GM19043 (cell line): ENCODE data around the gene EYA2.

Experiments
- ATAC-seq: cut with Tn5 transposase; IDR thresholded peaks from one replicate; pipeline ENCODE4 v1.9.1; 2021; ENCODE audit warnings: low read depth; ENCODE audit not compliant: unreplicated experiment

The EYA2 gene

DNA sequence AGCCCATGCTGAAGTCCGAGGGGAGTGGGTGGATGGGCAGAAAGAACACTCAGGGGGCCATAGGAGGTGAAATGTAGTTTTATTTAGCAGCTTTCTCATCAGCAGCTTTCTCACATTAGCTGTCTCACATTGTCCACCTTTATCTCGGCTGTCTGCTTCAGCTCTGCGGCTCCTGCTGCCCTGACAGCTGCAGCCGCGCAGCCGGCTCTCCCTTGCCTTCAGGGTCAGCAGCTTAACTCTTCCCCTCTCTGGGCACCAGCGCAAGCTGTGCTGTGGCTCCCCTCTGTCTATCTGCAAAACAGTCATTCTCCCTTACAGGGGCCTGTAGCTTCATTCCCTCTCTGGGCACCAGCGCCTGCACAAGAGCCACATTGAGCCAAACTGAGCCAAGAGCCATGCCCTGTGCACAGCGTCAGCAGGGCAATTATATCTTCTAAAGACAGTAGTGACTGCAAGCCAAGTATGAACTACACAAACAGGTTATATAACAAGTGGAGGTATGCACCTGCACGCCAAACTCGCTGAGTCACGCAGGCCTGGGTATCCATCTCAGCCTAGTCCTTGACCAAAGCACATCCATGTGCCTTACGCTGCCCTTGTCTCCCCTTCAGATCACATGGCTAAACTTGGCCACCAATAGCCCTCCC lies 198.8 kb downstream of the EYA2 start:
- ATAC-seq, result no peak

DNA sequence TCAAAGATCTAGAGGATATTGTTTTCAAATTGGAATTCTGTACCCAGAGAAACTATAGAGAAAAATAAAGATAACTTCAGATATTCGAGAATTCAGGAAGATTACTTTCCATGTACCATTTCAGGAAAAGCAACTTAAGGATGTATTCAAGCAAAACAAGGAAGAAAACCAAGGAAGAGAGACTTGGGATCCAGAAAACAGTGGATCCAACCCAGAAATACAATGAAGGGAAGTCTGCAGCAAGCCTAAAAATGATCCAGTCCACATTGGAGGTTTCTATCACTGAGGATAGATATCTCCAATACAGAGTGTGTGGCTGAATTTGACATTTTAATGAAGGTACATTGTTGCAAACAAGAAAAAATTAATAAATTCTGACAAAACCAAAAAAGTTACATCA lies 201.0 kb downstream of the EYA2 start:
- no peak for ATAC-seq

DNA sequence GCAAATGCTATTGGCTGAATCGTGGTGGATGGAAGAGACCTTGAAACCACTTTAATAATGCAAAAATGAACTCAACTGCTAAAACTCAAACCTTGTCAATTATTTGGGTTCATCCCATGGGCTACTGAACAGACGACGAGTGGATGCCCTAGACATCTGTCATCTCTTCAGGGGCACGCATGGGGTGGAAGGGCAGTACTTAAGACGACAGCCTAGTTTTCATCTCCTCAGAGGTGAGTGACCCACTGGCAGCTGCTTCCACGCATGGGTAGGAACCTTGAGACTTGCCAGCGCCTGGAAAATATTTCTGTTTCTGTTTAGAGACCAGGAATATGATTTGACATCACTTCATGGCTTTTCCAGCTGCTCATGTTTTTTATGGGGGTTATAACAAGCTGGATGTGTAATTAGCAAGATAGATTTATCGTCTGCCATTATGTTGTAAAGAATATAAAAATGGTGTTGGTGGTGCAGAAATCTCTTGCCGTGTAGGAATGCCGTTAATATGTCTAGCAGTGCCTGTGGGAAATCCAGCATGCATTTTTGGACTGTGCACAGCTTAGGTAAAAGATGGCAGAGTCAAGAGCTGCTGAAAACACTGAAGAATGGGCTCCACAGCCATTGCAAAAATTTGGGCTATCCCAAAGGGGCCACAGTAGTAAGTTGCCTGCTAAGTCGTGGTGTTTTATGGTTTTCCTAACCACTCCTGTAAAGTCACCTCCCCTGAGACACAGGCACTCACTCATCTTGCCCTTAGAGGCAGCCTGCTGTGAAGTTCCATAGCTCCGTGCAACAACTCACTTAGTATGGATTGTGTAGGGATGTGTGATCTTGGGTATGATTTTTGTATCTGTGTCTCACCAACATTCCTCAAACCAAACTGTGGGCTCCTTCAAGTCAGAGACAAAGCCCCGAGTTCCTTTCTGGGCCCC lies 203.3 kb downstream of the EYA2 start:
- no peak for ATAC-seq

DNA sequence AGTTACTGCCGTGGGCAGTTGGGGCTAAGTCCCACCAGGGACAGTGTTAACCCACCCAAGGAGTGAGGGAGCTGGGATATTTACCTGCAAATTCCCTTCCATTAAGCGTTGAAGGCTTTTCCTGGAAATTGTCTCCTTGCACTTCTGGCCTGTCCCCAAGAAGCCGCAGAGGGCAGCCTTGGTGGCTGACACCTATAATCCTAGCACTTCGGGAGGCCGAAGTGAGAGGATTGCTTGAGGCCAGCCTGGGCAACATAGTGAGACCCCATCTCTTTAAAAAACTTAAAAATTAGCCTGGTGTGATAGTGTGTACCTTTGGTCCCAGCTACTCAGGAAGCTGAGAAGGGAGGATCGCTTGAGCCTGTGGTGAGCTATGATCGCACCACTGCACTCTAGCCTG lies 204.4 kb downstream of the EYA2 start:
- ATAC-seq, result no peak

DNA sequence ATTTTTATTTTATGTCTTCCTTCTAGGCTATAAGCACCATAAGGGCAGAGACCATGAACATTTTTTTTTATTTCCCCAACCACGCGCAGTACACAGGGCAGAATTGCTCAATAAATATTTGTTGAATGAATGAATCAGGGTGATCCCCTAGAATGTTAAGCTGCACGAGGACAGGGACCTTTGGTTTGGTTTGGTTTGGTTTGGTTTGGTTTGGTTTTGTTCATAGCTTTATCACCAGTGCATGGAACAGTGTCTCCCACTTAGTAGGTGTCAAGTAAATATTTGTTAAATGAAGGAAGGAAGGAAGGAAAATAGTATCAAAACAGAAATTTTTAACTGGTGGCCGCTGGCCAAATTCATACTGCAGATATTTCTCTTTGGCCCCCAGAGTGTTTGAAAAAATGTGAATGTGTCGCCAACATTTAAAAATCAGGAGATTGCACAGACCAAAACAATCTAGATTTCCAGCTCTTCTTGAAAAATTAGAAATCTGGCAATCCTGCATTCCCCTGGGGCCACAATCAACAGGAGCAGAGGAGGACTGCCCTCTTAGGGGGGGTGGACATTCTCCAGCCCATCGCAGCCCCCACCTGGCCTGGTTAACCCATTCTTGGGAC lies 205.3 kb downstream of the EYA2 start:
- no peak for ATAC-seq

DNA sequence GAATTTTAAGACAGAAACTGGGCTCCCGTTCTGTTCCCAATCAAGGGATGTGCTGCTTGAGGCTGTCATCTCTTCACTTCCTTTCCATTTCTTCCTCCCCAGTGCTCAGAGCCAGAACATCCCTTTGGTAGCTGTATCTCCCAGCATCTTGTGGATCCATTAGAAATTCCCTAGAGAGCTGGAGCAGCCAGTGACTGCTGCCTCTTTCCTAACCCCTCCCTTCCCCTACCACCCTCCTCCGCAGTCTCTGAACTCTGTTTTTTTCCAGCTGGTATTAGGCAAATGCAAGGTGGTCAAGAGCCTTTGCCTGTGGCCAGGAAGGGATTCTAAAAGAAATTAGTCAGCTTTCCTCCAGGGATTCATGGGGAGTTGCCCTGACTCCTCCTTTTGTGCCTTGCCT lies 208.0 kb downstream of the EYA2 start:
- ATAC-seq, result no peak

DNA sequence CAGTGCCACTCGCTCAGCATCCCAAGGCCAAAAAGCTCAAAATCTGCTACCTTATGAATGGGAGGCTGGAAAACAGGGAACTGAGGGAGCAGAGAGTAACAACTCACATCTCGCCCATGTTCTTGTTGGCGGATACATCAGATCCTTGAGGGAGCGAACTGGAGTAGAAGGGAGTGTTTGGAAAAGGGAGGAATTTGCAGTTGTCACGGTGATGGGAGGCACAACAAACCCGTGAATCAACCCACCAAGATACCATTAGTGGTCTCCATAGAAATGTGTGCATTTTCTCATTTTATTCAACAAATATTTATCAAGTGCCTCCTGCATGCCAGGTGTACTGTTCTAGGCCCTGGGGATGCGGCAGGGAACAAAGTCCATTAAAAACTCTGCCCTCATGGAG lies 212.1 kb downstream of the EYA2 start:
- no peak for ATAC-seq

DNA sequence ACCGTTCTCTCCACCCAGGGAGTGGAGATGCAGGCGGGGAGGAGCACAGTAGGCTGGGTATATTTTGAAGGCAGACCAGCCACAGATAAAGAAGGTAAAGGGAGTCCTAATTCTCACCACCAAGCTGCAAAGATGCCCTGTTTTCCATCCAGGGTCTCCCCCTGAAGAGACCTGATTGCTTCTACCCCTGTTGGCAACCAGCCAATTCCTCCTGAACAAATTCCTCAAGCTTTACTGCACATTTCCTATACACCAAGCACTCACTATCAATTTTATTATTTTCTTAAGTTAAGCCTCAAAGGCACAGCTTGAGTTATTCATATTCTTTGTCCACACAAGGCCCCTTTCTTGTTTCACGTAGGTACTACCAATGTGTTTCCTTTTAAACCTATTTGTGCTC lies 214.4 kb downstream of the EYA2 start:
- no peak for ATAC-seq

DNA sequence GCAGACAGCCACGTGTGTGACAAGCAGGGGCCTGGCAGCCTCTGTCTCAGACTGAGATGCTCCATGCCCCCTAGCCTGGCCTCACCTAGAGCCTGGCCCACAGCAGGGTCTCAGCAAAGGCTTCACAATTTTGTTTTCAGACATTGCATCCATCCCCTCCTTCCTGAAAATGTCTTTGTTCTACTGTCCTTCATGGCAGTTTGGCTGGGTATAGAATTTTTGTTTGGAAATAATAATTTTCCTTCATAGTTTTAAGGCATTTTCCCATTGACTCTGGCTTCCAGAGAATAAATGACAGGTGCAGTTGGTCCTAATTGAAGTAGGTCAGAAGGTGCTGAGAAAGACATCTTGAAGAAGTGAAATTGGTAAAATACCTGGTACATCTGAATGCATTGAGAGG lies 216.2 kb downstream of the EYA2 start:
- ATAC-seq, result no peak

DNA sequence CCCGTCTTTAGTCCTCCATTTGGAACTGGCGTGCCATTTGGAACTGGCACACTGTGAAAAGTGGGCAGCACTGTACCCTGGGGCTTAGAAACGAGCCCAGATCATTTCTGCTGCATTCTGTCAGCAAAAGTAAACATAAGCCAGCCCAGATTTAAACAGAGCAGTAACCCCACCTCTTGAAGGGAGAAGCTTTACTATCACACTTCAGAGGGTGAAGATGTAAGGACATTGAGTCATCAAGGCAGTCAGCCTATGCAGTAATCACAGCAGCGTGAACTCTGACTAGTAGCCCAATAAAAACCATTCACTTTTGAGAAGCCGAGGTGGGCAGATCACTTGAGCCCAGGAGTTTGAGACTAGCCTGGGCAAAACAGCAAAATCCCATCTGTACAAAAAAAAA lies 216.9 kb downstream of the EYA2 start:
- ATAC-seq, result no peak

DNA sequence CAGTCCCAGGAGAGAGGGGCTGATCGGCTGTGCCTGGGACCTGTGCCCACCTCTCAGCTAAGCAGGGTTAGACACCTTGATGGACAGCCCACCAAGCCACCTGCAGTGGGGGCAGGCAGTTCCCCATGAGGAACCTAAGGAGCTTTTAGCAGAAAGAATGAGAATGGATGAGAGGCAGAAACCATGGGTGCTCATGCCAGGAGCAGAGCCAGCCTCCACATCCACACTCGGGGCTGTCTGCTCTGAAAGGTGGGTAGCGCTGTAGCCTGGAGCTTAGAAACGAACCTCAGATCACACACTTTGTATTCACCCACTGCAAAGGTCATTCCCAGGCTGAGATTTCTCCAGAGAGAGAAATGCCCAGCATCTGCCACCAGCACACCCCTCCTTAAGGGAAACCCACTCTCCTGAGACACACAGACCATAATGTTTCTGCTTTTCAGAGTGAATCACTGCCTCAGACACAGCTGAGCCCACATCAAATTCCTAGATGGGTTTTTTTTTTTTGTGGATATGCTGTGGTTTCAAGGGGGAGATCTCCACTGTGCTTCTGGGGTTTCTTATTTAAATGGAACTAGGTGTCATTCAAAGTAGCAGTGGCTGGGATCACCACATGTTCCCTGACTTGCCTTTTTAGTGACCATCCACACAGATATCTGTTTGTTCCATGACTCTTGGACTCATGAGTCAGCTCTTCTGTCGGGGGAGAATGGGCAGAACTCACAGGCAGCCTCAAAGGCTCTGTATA lies 218.9 kb downstream of the EYA2 start:
- ATAC-seq, result no peak

DNA sequence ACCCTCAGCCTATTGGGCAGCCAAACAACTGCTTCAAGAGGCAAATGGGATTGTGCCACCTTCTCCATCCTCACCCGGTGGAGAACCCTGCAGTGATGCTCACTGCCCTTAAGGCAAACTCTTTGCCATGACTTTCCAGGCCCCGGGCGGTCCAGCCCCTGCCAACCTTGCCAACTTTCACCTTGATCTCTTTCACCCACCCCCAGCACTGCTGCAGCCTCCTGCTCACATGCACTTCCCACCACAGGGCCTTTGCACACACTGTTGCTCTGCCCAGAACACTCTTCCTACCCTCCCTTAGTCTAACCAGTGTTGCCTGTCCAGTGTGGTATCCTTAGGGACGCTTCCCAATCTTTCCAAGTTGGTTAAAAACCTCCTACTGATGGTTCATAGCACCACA lies 221.1 kb downstream of the EYA2 start:
- no peak for ATAC-seq

DNA sequence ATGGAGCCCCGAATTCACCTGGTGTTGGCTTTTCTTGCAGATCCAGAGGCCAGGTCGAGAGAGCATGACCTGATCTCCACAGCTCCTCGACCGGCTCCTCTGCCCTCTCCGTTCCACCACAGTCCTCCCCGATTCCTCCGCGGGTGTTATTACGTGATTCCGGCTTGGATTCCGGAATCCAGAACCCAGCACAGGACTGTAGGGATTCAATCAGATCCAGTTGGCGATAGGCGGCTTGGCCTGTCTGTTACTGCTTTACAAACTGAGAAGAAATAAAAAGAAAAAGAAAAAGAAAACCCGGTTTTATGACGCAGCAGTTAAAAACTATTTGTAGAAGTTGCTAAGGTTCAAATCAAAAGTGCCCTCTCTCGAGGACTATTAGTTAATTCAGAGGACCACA lies 222.7 kb downstream of the EYA2 start:
- ATAC-seq, result no peak

DNA sequence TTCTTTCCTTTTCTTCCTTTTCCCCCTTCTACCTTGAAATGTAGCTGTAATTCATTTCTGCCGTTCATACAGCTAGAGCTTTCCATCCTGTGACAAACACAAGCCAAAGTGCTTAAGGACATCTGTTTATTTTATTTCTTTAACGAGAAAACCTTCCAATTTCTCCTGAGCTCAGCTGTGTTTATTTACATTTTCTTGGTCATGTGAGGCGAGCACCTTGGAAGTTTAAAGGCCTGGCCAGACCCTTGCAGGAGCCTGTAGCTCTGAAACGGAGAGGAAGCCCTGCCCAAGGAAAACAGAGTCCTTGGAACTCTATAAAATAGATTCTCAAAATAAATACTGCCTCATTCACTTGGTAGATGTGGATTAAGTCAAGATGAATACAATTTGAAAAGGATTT lies 223.1 kb downstream of the EYA2 start:
- no peak for ATAC-seq

DNA sequence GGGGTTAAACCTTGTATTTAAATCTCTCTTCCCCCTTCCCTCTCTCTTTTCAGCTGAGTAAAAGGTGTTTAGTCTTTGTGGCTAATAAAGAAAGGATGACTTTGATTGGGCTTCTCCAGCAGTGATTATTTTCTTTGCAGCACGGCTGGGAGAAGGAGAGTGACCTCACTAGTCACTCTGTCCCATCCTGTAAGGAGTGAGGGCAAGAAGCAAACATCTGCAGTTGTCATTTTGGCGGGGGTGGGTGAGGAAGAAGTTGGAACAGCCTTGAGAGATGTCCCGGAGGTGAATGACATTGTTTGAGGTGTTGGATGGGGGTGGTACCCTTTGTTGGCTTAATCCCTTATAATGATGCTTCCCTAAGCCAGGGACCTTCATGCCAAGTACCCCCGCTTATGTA lies 223.6 kb downstream of the EYA2 start:
- no peak for ATAC-seq

DNA sequence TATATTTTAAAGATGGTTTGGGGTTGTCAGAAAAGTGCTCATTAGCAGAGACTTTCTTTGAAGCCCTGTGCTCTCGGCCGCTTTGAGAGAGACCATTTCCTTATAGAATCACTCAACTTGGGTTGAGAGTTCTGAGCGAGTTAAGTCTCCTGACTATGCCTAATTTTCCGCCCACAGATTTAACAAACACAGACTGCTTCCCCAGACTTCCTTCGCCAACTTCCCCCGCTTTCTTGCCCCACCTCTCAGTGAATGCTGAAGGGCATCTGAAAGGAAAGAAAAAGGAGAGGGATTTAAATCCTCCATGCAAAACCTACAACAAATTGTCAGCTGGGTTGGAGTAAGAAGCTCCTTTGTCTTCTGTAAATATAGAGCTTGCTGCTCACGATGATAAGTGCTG lies 224.0 kb downstream of the EYA2 start:
- ATAC-seq, result no peak

DNA sequence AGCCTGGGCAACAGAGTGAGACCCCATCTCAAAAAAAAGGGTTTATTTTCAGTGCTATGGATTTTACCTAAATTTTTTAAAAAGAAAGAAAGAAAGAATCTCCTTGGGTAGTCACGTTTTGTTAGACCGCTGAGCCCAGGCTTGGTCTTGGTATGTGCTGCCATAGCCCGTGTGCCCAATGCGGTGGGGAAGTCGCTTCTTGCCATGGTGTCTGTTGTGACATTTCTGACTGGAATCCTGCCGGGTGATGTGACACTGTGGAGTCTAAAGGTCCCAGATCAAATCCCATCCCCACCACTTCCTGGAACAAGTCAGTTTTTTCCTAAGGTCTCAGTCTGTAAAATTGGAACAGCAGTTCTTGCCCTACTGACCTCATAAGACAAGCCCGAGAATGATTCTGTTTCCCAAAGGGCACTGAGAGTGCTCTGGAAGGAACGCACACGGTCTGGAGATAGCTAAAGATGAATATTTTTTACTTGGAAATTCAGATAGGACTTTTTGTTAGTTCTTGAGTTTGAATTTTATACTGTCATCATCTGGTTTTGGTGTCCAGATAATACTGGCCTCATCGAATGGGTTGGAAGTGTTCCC lies 225.8 kb downstream of the EYA2 start:
- ATAC-seq, result no peak

DNA sequence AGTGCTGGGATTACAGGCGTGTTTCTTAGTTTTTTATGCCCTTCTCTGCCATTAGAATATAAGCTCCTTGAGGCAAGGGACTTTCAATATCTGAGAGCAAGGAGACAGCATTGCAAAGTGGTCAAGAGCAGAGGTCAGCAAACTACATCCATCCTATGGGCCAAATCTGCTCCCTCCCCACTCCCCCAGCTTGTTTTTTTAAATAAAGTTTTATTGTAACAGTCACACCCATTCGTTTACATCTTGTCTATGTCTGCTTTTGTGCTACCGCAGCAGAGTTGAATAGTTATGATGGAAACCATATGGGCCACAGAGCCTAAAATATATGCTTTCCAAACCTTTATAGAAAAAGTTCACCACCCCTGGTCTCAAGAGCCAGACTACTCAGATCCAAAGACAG lies 227.9 kb downstream of the EYA2 start:
- no peak for ATAC-seq

DNA sequence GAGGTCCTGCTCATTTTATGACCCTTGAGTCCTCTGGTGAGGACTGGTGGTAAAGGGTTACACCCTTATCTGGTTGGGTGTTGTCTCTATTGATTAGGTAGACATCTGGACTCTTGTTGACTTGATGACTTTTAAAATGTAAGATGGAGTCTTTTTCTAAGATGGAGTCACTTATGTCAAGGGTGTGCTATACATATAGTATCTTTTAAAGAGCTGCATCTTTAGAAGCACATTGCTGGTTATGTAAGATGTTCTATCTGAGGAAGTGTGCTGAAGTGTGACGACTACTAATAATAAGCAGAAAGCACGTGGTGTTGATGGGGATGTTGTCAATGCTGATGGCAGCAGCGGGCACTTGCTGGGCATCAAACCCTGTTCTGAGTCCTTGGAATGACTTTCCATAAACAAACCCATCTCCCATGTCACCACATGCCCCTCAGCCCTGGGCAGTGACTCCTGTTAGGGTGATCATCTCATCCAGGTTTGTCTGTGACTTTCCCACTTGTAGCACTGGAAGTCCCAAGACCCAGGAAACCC lies 229.6 kb downstream of the EYA2 start:
- no peak for ATAC-seq

DNA sequence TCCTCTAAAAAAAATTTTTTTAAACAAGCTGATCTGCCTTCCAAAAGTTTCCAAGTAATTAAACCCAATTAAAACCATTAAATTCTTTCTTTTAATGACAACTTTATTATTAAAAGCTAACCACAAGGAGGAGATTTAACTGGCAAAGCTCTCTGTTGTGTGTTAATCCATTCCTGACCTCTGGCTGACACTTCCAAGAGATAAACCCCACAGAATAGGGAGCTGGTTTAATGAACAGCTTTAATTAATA lies 230.8 kb downstream of the EYA2 start:
- no peak for ATAC-seq
